Measurements from ENCODE around the gene BDH1. TPM values are rescaled to one million over a fixed set of nuclear protein-coding genes. Genes with fewer than 3 reads are reported as not detected.
A peak's percentile ranks its signal among the peaks of the same experiment; 100 is the strongest.

The BDH1 gene
- total and polyA plus RNA-seq, 2 of the 8 experiments (the other 6 are each of a cell fraction or from before 2014, with no cell fraction given): 27.2 to 28.1 TPM

DNA sequence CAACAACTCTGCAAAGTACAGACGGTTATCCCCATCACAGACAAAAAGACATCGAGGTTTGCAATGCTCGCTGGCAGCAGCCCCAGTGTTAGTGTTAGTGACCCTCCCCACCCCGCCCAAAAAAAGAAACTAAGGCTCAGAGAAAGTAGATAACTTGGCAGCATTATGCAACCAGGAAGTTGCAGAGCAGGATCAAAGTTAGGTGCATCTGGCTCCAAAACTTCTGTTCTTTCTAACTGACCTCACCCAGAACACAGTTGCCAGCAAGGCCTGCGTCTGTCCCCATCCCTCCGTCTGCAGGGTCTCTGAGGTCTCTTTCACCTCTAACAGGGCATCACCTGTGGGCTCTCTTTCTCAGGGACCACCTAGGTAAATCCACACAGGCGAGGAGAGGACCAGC lies 51.5 kb downstream of the BDH1 start:
- Histone ChIP-seq H3K27ac (ENCODE audit: low read depth, low read length) (no peak overlapping the region), H4K5ac (ENCODE audit: insufficient read length, low read depth, low read length) (no peak overlapping the region), H2BK20ac (ENCODE audit: low read length) (no peak overlapping the region), H3K9ac (replicated peaks in 1 of 4; ENCODE audit: extremely low read depth in 1 of 4, low read depth in 3 of 4, low read length in 3 of 4) (no peak overlapping the region), H3K56ac (replicated peaks; ENCODE audit: insufficient read length, low read depth, low read length) (no peak overlapping the region), H2BK120ac (replicated peaks; ENCODE audit: low read depth, low read length) (no peak overlapping the region), H3K23me2 (ENCODE audit: low read depth, low read length) (no peaks in the 10 kb centered on the region), H3K4ac (replicated peaks; ENCODE audit: insufficient read length, low read depth, low read length) (no peak overlapping the region), H4K20me1 (replicated peaks in 1 of 2; ENCODE audit: control insufficient read depth in 1 of 2, insufficient read depth in 2 of 2, low read length in 2 of 2) (no peaks in the 10 kb centered on the region), H3K4me3 (ENCODE audit: extremely low read depth in 1 of 4, insufficient read depth in 2 of 4, low read depth in 3 of 4, low read length in 4 of 4) (no peak overlapping the region), H3K23ac (ENCODE audit: insufficient read length) (no peak overlapping the region), H2BK5ac (ENCODE audit: low read depth, low read length) (no peak overlapping the region), H3K9me3 (ENCODE audit: insufficient read depth in 2 of 2, low read depth in 1 of 2, low read length in 1 of 2) (no peaks in the 10 kb centered on the region), H3K4me1 (replicated peaks in 1 of 4; ENCODE audit: control insufficient read depth in 3 of 4, insufficient read depth in 4 of 4, low read length in 3 of 4) (peaks cover 0 to 5% (median 2%) of the 10 kb centered on the region in 4 experiments; a peak in 4 of 7 replicates), H3K14ac (ENCODE audit: insufficient read length) (no peak overlapping the region), H3K79me1 (ENCODE audit: low read depth, low read length) (no peaks in the 10 kb centered on the region), H3K18ac (ENCODE audit: extremely low read depth, low read length) (no peak overlapping the region), H3K36me3 (ENCODE audit: control insufficient read depth in 2 of 4, insufficient read depth in 4 of 4, low read length in 3 of 4) (no peaks in the 10 kb centered on the region), H2BK15ac (ENCODE audit: low read length) (no peak overlapping the region), H4K91ac (replicated peaks; ENCODE audit: insufficient read length, low read length) (no peak overlapping the region), H4K8ac (ENCODE audit: extremely low read depth, insufficient read depth, low read length) (peak overlapping the region; percentile 6; the same call in 1 of the 2 replicates), H3K27me3 (replicated peaks in 1 of 4; ENCODE audit: control insufficient read depth in 3 of 4, extremely low read depth in 1 of 4, insufficient read depth in 3 of 4, low read length in 3 of 4) (0 out of 7 replicates have a peak, but pooled peaks cover 0 to under 1% (median under 1%) of the 10 kb centered on the region in 4 experiments), H2AFZ (ENCODE audit: low read length) (no peak overlapping the region), H3K79me2 (ENCODE audit: control insufficient read depth in 1 of 2, insufficient read depth in 2 of 2, low read length in 2 of 2) (no peaks in the 10 kb centered on the region), H2BK12ac (ENCODE audit: low read depth, low read length) (no peak overlapping the region), H2AK5ac (ENCODE audit: low read depth, low read length) (no peak overlapping the region), H3K4me2 (ENCODE audit: insufficient read depth in 1 of 2, low read depth in 2 of 2, low read length in 2 of 2) (no peak overlapping the region)
- 78% methylated on average over 7 of the region's 7 CpGs; no CpG with 5 or more reads in 1 of the 2 experiments for WGBS, 2 experiments (ENCODE audit: extremely low coverage in 1 of 2, insufficient coverage in 1 of 2, insufficient read length in 1 of 2, insufficient replicate concordance in 2 of 2, low coverage in 1 of 2, low lambda C conversion rate in 2 of 2, missing lambda C conversion rate in 1 of 2)
- no peak for DNase-seq (ENCODE audit: low read depth in 1 of 2, low spot score in 2 of 2)
- POLR2A ChIA-PET (ENCODE audit: partially characterized antibody): no interaction called here
- no peak for TF ChIP-seq GABPA (IDR thresholded peaks at IDR 0.05; ENCODE audit: borderline replicate concordance, insufficient read depth, low read length)
- no peak for TF ChIP-seq RFX5 (IDR thresholded peaks at IDR 0.05; ENCODE audit: borderline replicate concordance, low read depth, low read length)
- no peak for TF ChIP-seq SRF (IDR thresholded peaks at IDR 0.05; ENCODE audit: low read depth, low read length)
- no peak for TF ChIP-seq NRF1 (IDR thresholded peaks at IDR 0.05; ENCODE audit: low read depth, low read length)
- TF ChIP-seq GTF2F1 (IDR thresholded peaks at IDR 0.05; ENCODE audit: borderline replicate concordance, low read depth, low read length): no peak
- no peak for TF ChIP-seq EP300 (IDR thresholded peaks at IDR 0.05; ENCODE audit: borderline replicate concordance in 1 of 2, low read depth in 2 of 2, low read length in 2 of 2)
- no peak for TF ChIP-seq NANOG (IDR thresholded peaks at IDR 0.05; ENCODE audit: insufficient read depth, low read depth, low read length, poor library complexity, severe bottlenecking)
- no peak for FAIRE-seq
- CTCF ChIA-PET (ENCODE audit: partially characterized antibody): interaction anchor here (1.5 kb wide), 1 partner anchor 281 kb away, joined by 3 read pairs; no protein-coding TSS in a partner anchor
